GM10266 (cell line): ENCODE measurements around the gene EXTL1.

Experiments used
- DNase-seq: peaks from one replicate; pipeline ENCODE4 v3.0.0; 2012; ENCODE audit errors: extremely low spot score
- CTCF ChIP-seq: IDR thresholded peaks from 2 replicates; pipeline ENCODE4 v1.5.1; 2012; ENCODE audit warnings: mild to moderate bottlenecking, low read depth; ENCODE audit not compliant: control insufficient read depth, insufficient read depth; ENCODE audit errors: missing control alignments

The EXTL1 gene

GRCh38 chr1:26066857-26067256 lies 45.3 kb downstream of the EXTL1 start:
- no peak for DNase-seq

GRCh38 chr1:26067432-26067911 lies 45.9 kb downstream of the EXTL1 start, which contains the start of gene TRIM63:
TRIM63 (minus strand) TSS chr1:26067630; CDS start chr1:26067494, 136 bp downstream.
- no peak for DNase-seq
- no peak for TF ChIP-seq CTCF

More at GRCh38 chr1:26066857-26067256, 45.3 kb downstream of the EXTL1 start:
- no peak for TF ChIP-seq CTCF

- DNase-seq: no peak
- no peak for TF ChIP-seq CTCF
These were observed 48.3 kb downstream of the EXTL1 start for GRCh38 chr1:26069941-26070295.

GRCh38 chr1:26070296-26070962 lies 48.9 kb downstream of the EXTL1 start:
- no peak for DNase-seq
- no peak for TF ChIP-seq CTCF

- no peak for TF ChIP-seq CTCF
These were observed 49.4 kb downstream of the EXTL1 start for GRCh38 chr1:26070963-26071342.

GRCh38 chr1:26072305-26072704 lies 50.7 kb downstream of the EXTL1 start:
- no peak for TF ChIP-seq CTCF
- no peak for DNase-seq

More at GRCh38 chr1:26070963-26071342, 49.4 kb downstream of the EXTL1 start:
- DNase-seq: no peak

- DNase-seq: no peak
- TF ChIP-seq CTCF: no peak
These were observed 54.0 kb downstream of the EXTL1 start for GRCh38 chr1:26075421-26076144.
